ENCODE measurements around the gene ZNF212.
"Not testable (repeated sequence)": the region's sequence is repeated elsewhere in the genome, so short reads cannot be mapped to it uniquely, and the experiment has no call there.

Gene ZNF212

DNA sequence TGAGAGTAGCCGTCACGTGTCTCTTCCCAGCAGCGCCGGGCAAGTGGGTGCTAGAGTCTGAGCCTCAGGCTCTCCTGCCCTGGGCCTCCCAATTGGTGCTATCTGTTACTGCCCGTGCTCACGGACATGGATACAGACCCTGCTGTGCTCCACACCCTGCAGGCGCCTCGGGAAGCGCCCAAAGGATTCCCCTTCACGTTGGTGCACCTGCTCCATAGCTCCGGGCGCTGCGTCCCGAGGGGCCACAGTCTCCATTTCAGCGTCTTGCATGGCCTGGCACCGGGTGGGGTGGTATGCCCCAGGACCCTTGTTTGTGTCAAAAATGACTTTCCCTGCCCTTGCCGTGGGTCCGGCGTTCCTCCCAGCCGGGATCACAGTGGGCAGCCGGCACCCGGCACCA lies 13.8 kb upstream of the ZNF212 start:
- no peaks in the 10 kb centered on the region for H3K79me2 ChIP-seq (ENCODE audit: low read length)
- H3K27ac ChIP-seq (ENCODE audit: low read length): no peak overlapping the region
- TF ChIP-seq, protein P1, sequence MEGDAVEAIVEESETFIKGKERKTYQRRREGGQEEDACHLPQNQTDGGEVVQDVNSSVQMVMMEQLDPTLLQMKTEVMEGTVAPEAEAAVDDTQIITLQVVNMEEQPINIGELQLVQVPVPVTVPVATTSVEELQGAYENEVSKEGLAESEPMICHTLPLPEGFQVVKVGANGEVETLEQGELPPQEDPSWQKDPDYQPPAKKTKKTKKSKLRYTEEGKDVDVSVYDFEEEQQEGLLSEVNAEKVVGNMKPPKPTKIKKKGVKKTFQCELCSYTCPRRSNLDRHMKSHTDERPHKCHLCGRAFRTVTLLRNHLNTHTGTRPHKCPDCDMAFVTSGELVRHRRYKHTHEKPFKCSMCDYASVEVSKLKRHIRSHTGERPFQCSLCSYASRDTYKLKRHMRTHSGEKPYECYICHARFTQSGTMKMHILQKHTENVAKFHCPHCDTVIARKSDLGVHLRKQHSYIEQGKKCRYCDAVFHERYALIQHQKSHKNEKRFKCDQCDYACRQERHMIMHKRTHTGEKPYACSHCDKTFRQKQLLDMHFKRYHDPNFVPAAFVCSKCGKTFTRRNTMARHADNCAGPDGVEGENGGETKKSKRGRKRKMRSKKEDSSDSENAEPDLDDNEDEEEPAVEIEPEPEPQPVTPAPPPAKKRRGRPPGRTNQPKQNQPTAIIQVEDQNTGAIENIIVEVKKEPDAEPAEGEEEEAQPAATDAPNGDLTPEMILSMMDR (IDR thresholded peaks at IDR 0.05; ENCODE audit: low read depth, low read length): no peak
- no peak for TF ChIP-seq EZH2phosphoT487 (IDR thresholded peaks at IDR 0.05; ENCODE audit: low read depth)
- H3K36me3 ChIP-seq (replicated peaks; ENCODE audit: low read depth, low read length): peaks cover 23% of the 10 kb centered on the region
- no peak overlapping the region for H3K9ac ChIP-seq (ENCODE audit: low read length)
- no peak overlapping the region for H3K4me3 ChIP-seq (ENCODE audit: low read length)
- H3K27me3 ChIP-seq (ENCODE audit: low read depth, low read length): no peaks in the 10 kb centered on the region
- H3K4me1 ChIP-seq (ENCODE audit: low read length): no peaks in the 10 kb centered on the region
- H3K9me3 ChIP-seq (ENCODE audit: insufficient read depth, low read length): no peaks in the 10 kb centered on the region
- no peak overlapping the region for H2AFZ ChIP-seq (ENCODE audit: low read depth, low read length)
- H4K20me1 ChIP-seq (ENCODE audit: insufficient read depth, low read length): no peaks in the 10 kb centered on the region
- no peak overlapping the region for H3K4me2 ChIP-seq (ENCODE audit: low read length)

DNA sequence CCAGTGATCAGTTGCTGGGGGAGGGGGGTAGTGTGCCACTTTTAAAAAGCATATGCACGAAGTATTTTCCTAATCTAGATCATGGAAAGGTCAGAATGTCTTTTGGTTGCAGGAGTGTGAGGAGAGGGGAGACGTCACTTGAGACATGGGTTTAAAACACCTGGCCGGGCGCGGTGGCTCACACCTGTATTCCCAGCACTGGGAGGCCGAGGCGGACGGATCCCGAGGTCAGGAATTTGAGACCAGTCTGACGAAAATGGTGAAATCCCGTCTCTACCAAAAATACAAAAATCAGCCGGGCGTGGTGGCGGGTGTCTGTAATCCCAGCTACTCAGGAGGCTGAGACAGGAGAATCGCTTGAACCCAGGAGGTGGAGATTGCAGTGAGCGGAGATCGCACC lies 13.1 kb upstream of the ZNF212 start:
- H3K27ac ChIP-seq (ENCODE audit: low read length); H3K79me2 ChIP-seq (ENCODE audit: low read length); H3K4me2 ChIP-seq (ENCODE audit: low read length); H3K9me3 ChIP-seq (ENCODE audit: insufficient read depth, low read length); H3K4me1 ChIP-seq (ENCODE audit: low read length); H4K20me1 ChIP-seq (ENCODE audit: insufficient read depth, low read length); H3K9ac ChIP-seq (ENCODE audit: low read length); H2AFZ ChIP-seq (ENCODE audit: low read depth, low read length); H3K4me3 ChIP-seq (ENCODE audit: low read length); H3K27me3 ChIP-seq (ENCODE audit: low read depth, low read length): not testable (repeated sequence)
- H3K36me3 ChIP-seq (replicated peaks; ENCODE audit: low read depth, low read length): peaks cover 18% of the 10 kb centered on the region

DNA sequence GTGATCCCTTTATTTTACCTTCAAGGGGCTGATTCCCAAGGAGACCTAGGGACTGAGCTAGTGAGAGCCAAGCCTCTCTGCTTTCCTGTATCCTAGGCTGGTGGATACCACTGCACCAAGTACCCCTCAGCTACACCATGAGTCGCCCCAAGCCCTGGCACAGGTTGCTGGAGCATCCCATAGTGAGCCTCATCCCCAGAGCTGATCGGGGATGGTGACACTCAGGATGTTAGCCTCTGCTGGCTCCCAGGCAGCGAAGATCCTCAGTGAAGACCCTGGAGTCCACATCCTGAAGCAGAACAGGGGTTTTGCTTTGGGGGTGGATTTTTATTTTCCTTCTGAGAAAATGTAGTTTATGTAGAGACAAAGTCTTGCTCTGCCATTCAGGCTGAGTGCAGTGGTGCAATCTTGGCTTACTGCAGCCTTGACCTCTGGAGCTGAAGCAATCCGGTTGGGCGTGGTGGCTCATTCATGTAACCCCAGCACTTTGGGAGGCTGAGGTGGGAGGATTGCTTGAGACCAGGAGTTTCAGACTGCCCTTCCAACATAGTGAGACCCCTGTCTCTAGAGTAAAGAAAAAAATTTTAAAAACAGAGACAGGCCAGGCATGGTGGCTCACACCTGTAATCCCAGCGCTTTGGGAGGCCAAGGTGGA lies 12.5 kb upstream of the ZNF212 start:
- TF ChIP-seq, protein P1 (IDR thresholded peaks at IDR 0.05; ENCODE audit: low read depth, low read length): no peak
- Histone ChIP-seq H3K9ac (ENCODE audit: low read length) (no peak overlapping the region), H4K20me1 (ENCODE audit: insufficient read depth, low read length) (no peaks in the 10 kb centered on the region), H3K4me1 (ENCODE audit: low read length) (no peaks in the 10 kb centered on the region), H3K9me3 (ENCODE audit: insufficient read depth, low read length) (no peaks in the 10 kb centered on the region), H3K27me3 (ENCODE audit: low read depth, low read length) (no peaks in the 10 kb centered on the region), H3K36me3 (replicated peaks; ENCODE audit: low read depth, low read length) (peaks cover 17% of the 10 kb centered on the region), H2AFZ (ENCODE audit: low read depth, low read length) (no peak overlapping the region), H3K27ac (ENCODE audit: low read length) (no peak overlapping the region), H3K4me3 (ENCODE audit: low read length) (no peak overlapping the region), H3K4me2 (ENCODE audit: low read length) (no peak overlapping the region), H3K79me2 (ENCODE audit: low read length) (no peaks in the 10 kb centered on the region)

DNA sequence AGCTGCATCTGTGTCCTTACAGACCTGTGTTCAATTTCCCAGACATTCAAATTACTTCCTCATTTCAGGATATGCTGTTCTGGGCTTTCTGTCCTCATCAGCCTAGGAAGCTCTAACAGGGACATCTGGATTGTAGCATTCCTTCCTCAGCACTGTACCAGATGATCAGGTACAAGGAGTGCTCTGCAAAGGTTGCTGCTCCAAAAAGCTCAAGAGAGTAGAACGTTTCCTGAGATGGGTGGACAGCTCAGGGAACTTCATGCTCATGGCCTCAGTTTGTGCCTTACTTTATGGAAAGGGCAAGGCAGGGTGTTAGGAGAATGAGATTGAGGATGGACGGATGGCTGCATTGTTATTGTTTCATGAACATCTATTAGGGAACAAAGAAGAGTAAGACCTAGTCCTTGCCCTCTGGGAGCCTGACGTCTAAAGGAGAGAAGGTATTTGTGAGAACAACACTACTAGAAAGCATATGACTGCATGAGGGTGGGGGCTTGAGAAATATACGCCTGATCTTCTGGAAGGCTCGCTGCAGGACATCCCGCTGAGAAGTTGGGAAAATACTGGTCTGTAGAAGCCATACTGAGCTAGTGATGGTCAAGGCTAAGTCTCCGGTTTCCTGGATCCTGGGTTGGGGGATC lies 10.5 kb upstream of the ZNF212 start:
- H3K27ac ChIP-seq (ENCODE audit: low read length): no peak overlapping the region
- no peaks in the 10 kb centered on the region for H4K20me1 ChIP-seq (ENCODE audit: insufficient read depth, low read length)
- no peaks in the 10 kb centered on the region for H3K4me1 ChIP-seq (ENCODE audit: low read length)
- H3K9ac ChIP-seq (ENCODE audit: low read length): no peak overlapping the region
- no peaks in the 10 kb centered on the region for H3K27me3 ChIP-seq (ENCODE audit: low read depth, low read length)
- no peak overlapping the region for H2AFZ ChIP-seq (ENCODE audit: low read depth, low read length)
- no peaks in the 10 kb centered on the region for H3K79me2 ChIP-seq (ENCODE audit: low read length)
- H3K4me2 ChIP-seq (ENCODE audit: low read length): no peak overlapping the region
- H3K36me3 ChIP-seq (replicated peaks; ENCODE audit: low read depth, low read length): peaks cover 13% of the 10 kb centered on the region
- no peak for TF ChIP-seq EZH2phosphoT487 (IDR thresholded peaks at IDR 0.05; ENCODE audit: low read depth)
- TF ChIP-seq, protein P1 (IDR thresholded peaks at IDR 0.05; ENCODE audit: low read depth, low read length): no peak
- no peaks in the 10 kb centered on the region for H3K9me3 ChIP-seq (ENCODE audit: insufficient read depth, low read length)
- H3K4me3 ChIP-seq (ENCODE audit: low read length): no peak overlapping the region
